ENCODE measurements around the gene TXNRD2. TPM values are rescaled to one million over a fixed set of nuclear protein-coding genes. Genes with fewer than 3 reads are reported as not detected.

TXNRD2 gene
- total and polyA plus RNA-seq, 2 of the 4 experiments (the other 2 are of a cell fraction): 15.6 to 25.7 TPM

GRCh38 chr22:19930551-19931486, 10.8 kb downstream of the TXNRD2 start (continued):
- TF ChIP-seq ELK1 (IDR thresholded peaks at IDR 0.05; ENCODE audit: borderline replicate concordance, low read depth, low read length): no peak

Data from IMR-90 (cell line).